Stomach (tissue), 9 donors: ENCODE data around the gene MMEL1. TPM values are rescaled to one million over a fixed set of nuclear protein-coding genes. Genes with fewer than 3 reads are reported as not detected.
"Not testable (repeated sequence)": the region's sequence is repeated elsewhere in the genome, so short reads cannot be mapped to it uniquely, and the experiment has no call there.

ENCODE experiments used
- DNase-seq, 2 donors: peaks; one replicate each; pipeline versions ENCODE4 v3.0.0 to v3.0.0-alpha.2; 2013 to 2019
- H3K27ac ChIP-seq, 5 donors: fragments of 200-600 bp in 4 of 5; sonication (generic) in 4 of 5; one replicate each; pipeline ENCODE4 v1.5.1; 2013 to 2019; ENCODE audit warnings: mild to moderate bottlenecking in 1 of 5, moderate library complexity in 1 of 5
- H3K27me3 ChIP-seq, 3 donors: fragments of 200-600 bp; sonication (generic); one replicate each; pipeline ENCODE4 v1.5.1; 2017 to 2019; ENCODE audit warnings: mixed run types in 1 of 3
- H3K36me3 ChIP-seq, 4 donors: fragments of 200-600 bp; sonication (generic); 1 replicate in 3 of 4; 2 replicates in 1 of 4; pipeline ENCODE4 v1.5.1; 2016 to 2019
- H3K4me1 ChIP-seq, 4 donors: fragments of 200-600 bp; sonication (generic); one replicate each; pipeline ENCODE4 v1.5.1; 2016 to 2019
- H3K4me3 ChIP-seq, 4 donors: fragments of 200-600 bp; sonication (generic) in 3 of 4; one replicate each; pipeline ENCODE4 v1.5.1; 2016 to 2019; ENCODE audit warnings: mild to moderate bottlenecking in 1 of 4
- H3K9me3 ChIP-seq, 4 donors: fragments of 200-600 bp; sonication (generic); one replicate each; pipeline ENCODE4 v1.5.1; 2016 to 2019
- CTCF ChIP-seq, 7 experiments: fragments of 450-650 bp in 4 of 7; fragments of 200-600 bp in 3 of 7; sonication (generic) in 3 of 7; IDR thresholded peaks; one replicate each; pipeline ENCODE4 v1.5.1; 2016 to 2019; ENCODE audit warnings: antibody characterized with exemption in 7 of 7, control low read depth in 2 of 7, mild to moderate bottlenecking in 1 of 7
- EP300 ChIP-seq: sonication (generic); formaldehyde crosslinking; IDR thresholded peaks from one replicate; pipeline ENCODE4 v1.6.1; 2017; ENCODE audit warnings: antibody characterized with exemption
- POLR2A ChIP-seq, 4 donors: fragments of 450-650 bp; IDR thresholded peaks; one replicate each; pipeline ENCODE4 v1.6.1; 2016; ENCODE audit warnings: antibody characterized with exemption in 4 of 4, control low read depth in 2 of 4, mild to moderate bottlenecking in 1 of 4, moderate library complexity in 1 of 4
- POLR2AphosphoS5 ChIP-seq, 3 donors: sonication (generic); formaldehyde crosslinking; IDR thresholded peaks; one replicate each; pipeline ENCODE4 v1.6.1; 2016; ENCODE audit warnings: antibody characterized with exemption in 3 of 3
- whole genome bisulfite sequencing, 5 donors: extraction: QIAGEN DNeasy Blood & Tissue Kit in 3 of 5; methylation state at CpG; one replicate each; pipeline versions ENCODE4 v1.1.5 to v1.1.7; 2013 to 2018; 5-methylcytosine and 5-hydroxymethylcytosine counted together
- intact Hi-C: fragments of 100-400 bp; cut with DNase I; formaldehyde crosslinking; loops from one replicate; pipeline ENCODE4 v1.15.1; 2023; ENCODE audit warnings: low total_unique reads
- polyA plus RNA-seq, 3 donors: library from polyadenylated mRNA; stranded (reverse); fragments of 200-250 nt; gene quantifications; one replicate each; pipeline ENCODE4 v1.2.3, GENCODE V29; 2013
- total RNA-seq, 5 donors: library from RNA; depleted of rRNA; stranded (reverse); fragments of >200 nt; gene quantifications; one replicate each; pipeline versions ENCODE4 v1.1.0 to v1.2.3, GENCODE V29; 2014 to 2016
- donor health status: healthy with polysubstance abuse.
- donor health status: Bipolar disorder and iron deficiency.
- donor health status: healthy.

The MMEL1 gene
- total and polyA plus RNA-seq, 8 donors = 1.3 to 190 (median 23.6) TPM

GRCh38 chr1:2583331-2583791 lies 49.5 kb downstream of the MMEL1 start:
- Histone ChIP-seq H3K4me3 (no peak overlapping the region), H3K36me3 (no peaks in the 10 kb centered on the region), H3K4me1 (peaks cover 27 to 49% (median 47%) of the 10 kb centered on the region in 4 donors), H3K9me3 (no peaks in the 10 kb centered on the region), H3K27me3 (peaks cover 0 to 2% (median 0%) of the 10 kb centered on the region in 3 donors), H3K27ac (peak overlapping the region in 1 of 5 donors; percentile 99)
- whole genome bisulfite sequencing, 5 donors = 58 to 81% (median 62%) methylated on average over 4 to 5 of the region's 5 CpGs
- intact Hi-C loops = loop anchor here (10.0 kb wide), 1 partner anchor 61 kb away; no protein-coding TSS in a partner anchor
- TF ChIP-seq CTCF (IDR thresholded peaks at IDR 0.05) (no peak), EP300 (no peak), POLR2A (IDR thresholded peaks at IDR 0.05) (no peak), POLR2AphosphoS5 (IDR thresholded peaks at IDR 0.05) (no peak)
- DNase-seq = no peak

- H3K36me3 ChIP-seq = no peaks in the 10 kb centered on the region
- WGBS, 5 donors = 75 to 85% (median 83%) methylated on average over 7 of the region's 7 CpGs
- peaks cover 23 to 49% (median 47%) of the 10 kb centered on the region in 4 donors for H3K4me1 ChIP-seq
- no peaks in the 10 kb centered on the region for H3K9me3 ChIP-seq
- intact Hi-C loops = loop anchor here (10.0 kb wide), 1 partner anchor 62 kb away; no protein-coding TSS in a partner anchor
- no peak overlapping the region for H3K27ac ChIP-seq
- TF ChIP-seq EP300 (no peak), POLR2A (IDR thresholded peaks at IDR 0.05) (no peak), CTCF (IDR thresholded peaks at IDR 0.05) (no peak), POLR2AphosphoS5 (IDR thresholded peaks at IDR 0.05) (no peak)
- H3K4me3 ChIP-seq = no peak overlapping the region
- peaks cover 0 to 11% (median 0%) of the 10 kb centered on the region in 3 donors for H3K27me3 ChIP-seq
- DNase-seq = no peak
These were observed 50.4 kb downstream of the MMEL1 start for GRCh38 chr1:2582391-2582790.

GRCh38 chr1:2580691-2581090 lies 52.1 kb downstream of the MMEL1 start:
- no peaks in the 10 kb centered on the region for H3K36me3 ChIP-seq
- H3K9me3 ChIP-seq = no peaks in the 10 kb centered on the region
- intact Hi-C loops = loop anchor here (10.0 kb wide), 1 partner anchor 64 kb away; no protein-coding TSS in a partner anchor
- peaks cover 0 to 19% (median 0%) of the 10 kb centered on the region in 3 donors for H3K27me3 ChIP-seq
- WGBS, 5 donors = 58 to 75% (median 71%) methylated on average over 9 to 10 of the region's 10 CpGs
- DNase-seq = no peak
- TF ChIP-seq CTCF (IDR thresholded peaks at IDR 0.05) (no peak), POLR2A (IDR thresholded peaks at IDR 0.05) (no peak), EP300 (no peak), POLR2AphosphoS5 (IDR thresholded peaks at IDR 0.05) (no peak)
- H3K4me3 ChIP-seq = no peak overlapping the region
- H3K27ac ChIP-seq = no peak overlapping the region
- H3K4me1 ChIP-seq = peaks cover 29 to 55% (median 54%) of the 10 kb centered on the region in 4 donors

GRCh38 chr1:2578758-2579118 lies 54.1 kb downstream of the MMEL1 start:
- peak overlapping the region in 1 of 4 donors; percentile 44 for H3K4me3 ChIP-seq
- peaks cover 21 to 41% (median 38%) of the 10 kb centered on the region in 4 donors for H3K4me1 ChIP-seq
- WGBS, 5 donors = 13 to 36% (median 25%) methylated on average over 4 of the region's 4 CpGs
- H3K9me3 ChIP-seq = peaks cover 0 to 4% (median 1%) of the 10 kb centered on the region in 4 donors
- peak overlapping the region; percentile 87 to 96 (median 92) for H3K27ac ChIP-seq
- TF ChIP-seq POLR2AphosphoS5 (IDR thresholded peaks at IDR 0.05) (no peak), CTCF (IDR thresholded peaks at IDR 0.05) (peak in 1 of 7 experiments; percentile 3)
- no peaks in the 10 kb centered on the region for H3K36me3 ChIP-seq
- intact Hi-C loops = no loop called here
- peaks cover 0 to 21% (median 0%) of the 10 kb centered on the region in 3 donors for H3K27me3 ChIP-seq
- DNase-seq = no peak

GRCh38 chr1:2577565-2578075 lies 55.2 kb downstream of the MMEL1 start:
- H3K36me3 ChIP-seq, intact Hi-C loops, DNase-seq: not testable (repeated sequence)
- Histone ChIP-seq H3K27ac (peak overlapping the region; percentile 87 to 96 (median 92)), H3K4me3 (peak overlapping the region; percentile 17 to 44 (median 23)), H3K4me1 (peaks cover 21 to 36% (median 34%) of the 10 kb centered on the region in 4 donors), H3K27me3 (peaks cover 0 to 21% (median 0%) of the 10 kb centered on the region in 3 donors), H3K9me3 (peaks cover 0 to 12% (median 10%) of the 10 kb centered on the region in 4 donors)
- WGBS, 5 donors = 22 to 59% (median 45%) methylated on average over 9 to 21 of the region's 23 CpGs
